ENCODE data around the gene ALK.
A peak's percentile ranks its signal among the peaks of the same experiment; 100 is the strongest.

ALK gene

DNA sequence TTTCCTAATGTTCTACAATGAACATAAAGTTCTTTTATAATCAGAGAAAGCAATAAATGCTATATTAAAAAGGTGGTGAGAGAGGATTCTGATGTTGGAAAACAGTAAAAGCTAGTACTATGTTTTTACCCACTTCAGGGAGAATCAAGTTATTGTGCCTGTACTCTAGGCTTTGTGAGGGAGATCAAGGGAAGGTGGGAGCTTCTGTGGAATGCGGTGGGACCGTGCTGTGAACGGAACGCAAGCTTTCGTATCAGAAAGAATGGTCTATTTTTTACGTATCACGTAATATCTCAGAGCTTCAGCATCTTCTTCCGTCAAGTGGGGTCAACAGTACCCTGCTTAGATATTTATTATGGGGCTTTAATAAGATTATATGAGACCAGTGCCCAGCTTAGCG lies 613.0 kb downstream of the ALK start:
- Histone ChIP-seq H3K27me3 (ENCODE audit: control insufficient read depth, insufficient read depth, low read length) (no peaks in the 10 kb centered on the region), H3K27ac (ENCODE audit: low read depth, low read length) (no peak overlapping the region), H3K4me1 (ENCODE audit: control insufficient read depth, insufficient read depth, low read length) (peaks cover 3% of the 10 kb centered on the region; the same call in 1 of the 2 replicates), H3K9ac (ENCODE audit: low read depth, low read length) (no peak overlapping the region), H3K4me3 (ENCODE audit: low read depth, low read length) (no peak overlapping the region), H3K9me3 (ENCODE audit: control insufficient read depth, insufficient read depth, low read length) (no peaks in the 10 kb centered on the region), H3K36me3 (ENCODE audit: control insufficient read depth, insufficient read depth, low read length) (no peaks in the 10 kb centered on the region)

DNA sequence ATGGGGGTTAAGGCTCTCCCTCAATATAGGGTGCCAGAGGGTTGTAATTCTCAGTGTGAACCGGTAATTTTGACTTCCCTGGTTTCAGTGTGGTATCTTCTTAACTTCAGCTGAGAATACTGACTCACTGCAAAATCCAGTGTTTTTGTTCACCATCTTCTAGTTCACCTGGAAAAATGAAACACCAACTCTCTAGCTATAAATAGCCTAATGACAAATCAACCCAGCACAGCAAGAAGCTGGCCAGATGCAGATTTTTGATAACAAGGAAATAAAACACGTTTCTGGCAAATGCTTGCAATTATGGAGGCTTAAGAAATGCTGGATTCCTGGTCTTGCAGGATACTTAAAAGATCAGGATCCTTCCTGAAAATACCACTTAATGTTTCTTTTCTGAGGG lies 613.9 kb downstream of the ALK start:
- Histone ChIP-seq H3K27ac (ENCODE audit: low read depth, low read length) (no peak overlapping the region), H3K27me3 (ENCODE audit: control insufficient read depth, insufficient read depth, low read length) (no peaks in the 10 kb centered on the region)

DNA sequence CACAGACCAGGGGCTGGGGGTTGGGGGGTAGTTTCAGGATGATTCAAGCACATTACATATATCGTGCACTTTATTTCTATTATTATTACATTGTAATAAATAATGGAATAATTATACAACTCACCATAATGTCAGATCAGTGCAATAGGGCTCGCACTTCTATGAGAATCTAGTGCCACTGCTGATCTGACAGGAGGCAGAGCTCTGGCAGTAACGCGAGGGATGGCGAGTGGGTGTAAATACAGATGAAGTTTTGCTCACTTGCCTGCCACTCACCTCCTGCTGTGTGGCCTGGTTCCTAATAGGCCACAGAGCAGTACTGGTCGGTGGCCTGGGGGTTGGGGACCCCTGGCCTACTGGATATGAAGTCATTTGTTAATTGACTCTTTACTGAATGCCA lies 615.6 kb downstream of the ALK start:
- Histone ChIP-seq H3K9ac (ENCODE audit: low read depth, low read length) (no peak overlapping the region), H3K36me3 (ENCODE audit: control insufficient read depth, insufficient read depth, low read length) (no peaks in the 10 kb centered on the region), H3K4me1 (ENCODE audit: control insufficient read depth, insufficient read depth, low read length) (peaks cover 3% of the 10 kb centered on the region; the same call in 1 of the 2 replicates), H3K4me3 (ENCODE audit: low read depth, low read length) (no peak overlapping the region), H3K27ac (ENCODE audit: low read depth, low read length) (no peak overlapping the region), H3K9me3 (ENCODE audit: control insufficient read depth, insufficient read depth, low read length) (no peaks in the 10 kb centered on the region), H3K27me3 (ENCODE audit: control insufficient read depth, insufficient read depth, low read length) (no peaks in the 10 kb centered on the region)

More for the DNA sequence above, 613.9 kb downstream of the ALK start:
- Histone ChIP-seq H3K4me1 (ENCODE audit: control insufficient read depth, insufficient read depth, low read length) (peaks cover 3% of the 10 kb centered on the region; the same call in 1 of the 2 replicates), H3K36me3 (ENCODE audit: control insufficient read depth, insufficient read depth, low read length) (no peaks in the 10 kb centered on the region), H3K9ac (ENCODE audit: low read depth, low read length) (no peak overlapping the region), H3K4me3 (ENCODE audit: low read depth, low read length) (no peak overlapping the region), H3K9me3 (ENCODE audit: control insufficient read depth, insufficient read depth, low read length) (no peaks in the 10 kb centered on the region)

DNA sequence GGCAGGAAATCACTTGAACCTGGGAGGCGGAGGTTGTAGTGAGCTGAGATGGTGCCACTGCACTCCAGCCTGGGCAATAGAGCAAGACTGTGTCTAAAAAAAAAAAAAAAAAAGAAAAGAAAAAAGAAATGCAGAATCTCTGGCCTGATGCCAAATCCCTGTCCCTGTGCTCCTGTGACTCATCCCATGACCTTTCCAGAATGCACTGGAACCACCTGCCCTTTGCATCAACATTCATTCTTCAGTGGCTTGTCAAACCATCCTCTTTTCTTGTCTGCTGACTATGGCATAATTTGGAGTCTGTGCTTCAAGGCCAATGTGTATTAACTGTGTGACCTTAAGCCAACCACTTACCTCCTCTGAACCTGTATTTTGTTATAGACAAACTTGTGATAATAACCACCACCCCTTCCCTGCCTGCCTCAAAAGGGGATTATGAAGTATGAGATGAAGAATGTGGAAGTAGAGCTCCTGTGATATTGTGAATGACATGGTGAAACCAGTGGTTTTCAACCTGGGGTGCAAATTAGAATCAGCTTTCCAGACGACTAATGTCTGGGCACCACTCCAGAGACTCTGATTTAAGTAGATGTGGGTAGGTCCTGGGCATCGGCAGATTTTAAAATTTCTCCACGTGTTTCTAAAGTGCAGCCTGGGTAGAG lies 616.9 kb downstream of the ALK start:
- H3K9ac ChIP-seq (ENCODE audit: low read depth, low read length): no peak overlapping the region
- H3K9me3 ChIP-seq (ENCODE audit: control insufficient read depth, insufficient read depth, low read length): no peaks in the 10 kb centered on the region
- no peaks in the 10 kb centered on the region for H3K27me3 ChIP-seq (ENCODE audit: control insufficient read depth, insufficient read depth, low read length)
- no peaks in the 10 kb centered on the region for H3K36me3 ChIP-seq (ENCODE audit: control insufficient read depth, insufficient read depth, low read length)
- H3K27ac ChIP-seq (ENCODE audit: low read depth, low read length): no peak overlapping the region
- H3K4me1 ChIP-seq (ENCODE audit: control insufficient read depth, insufficient read depth, low read length): peaks cover 3% of the 10 kb centered on the region; the same call in 1 of the 2 replicates
- H3K4me3 ChIP-seq (ENCODE audit: low read depth, low read length): no peak overlapping the region

DNA sequence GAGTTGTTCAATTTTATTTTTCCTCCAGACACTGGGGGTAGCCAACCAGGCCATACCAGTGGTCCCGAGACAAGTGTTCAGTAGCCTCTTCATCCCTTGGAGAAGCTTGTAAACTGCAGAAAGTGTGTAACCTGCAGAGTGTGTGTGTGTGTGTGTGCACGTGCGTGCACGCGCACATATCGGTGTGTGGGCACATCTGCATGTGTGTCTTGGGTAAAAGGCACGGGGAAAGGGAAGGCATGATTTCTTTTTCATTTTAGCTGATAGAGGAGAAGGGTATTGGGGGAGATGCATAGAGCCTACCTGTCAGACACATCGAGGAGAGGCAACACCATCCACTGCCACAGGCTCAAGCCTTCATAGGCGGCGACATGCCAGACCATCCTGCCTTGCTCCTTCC lies 624.8 kb downstream of the ALK start:
- Histone ChIP-seq H3K9ac (ENCODE audit: low read depth, low read length) (no peak overlapping the region), H3K9me3 (ENCODE audit: control insufficient read depth, insufficient read depth, low read length) (no peaks in the 10 kb centered on the region), H3K27ac (ENCODE audit: low read depth, low read length) (no peak overlapping the region), H3K4me3 (ENCODE audit: low read depth, low read length) (no peak overlapping the region), H3K27me3 (ENCODE audit: control insufficient read depth, insufficient read depth, low read length) (no peaks in the 10 kb centered on the region), H3K4me1 (ENCODE audit: control insufficient read depth, insufficient read depth, low read length) (no peaks in the 10 kb centered on the region), H3K36me3 (ENCODE audit: control insufficient read depth, insufficient read depth, low read length) (no peaks in the 10 kb centered on the region)

DNA sequence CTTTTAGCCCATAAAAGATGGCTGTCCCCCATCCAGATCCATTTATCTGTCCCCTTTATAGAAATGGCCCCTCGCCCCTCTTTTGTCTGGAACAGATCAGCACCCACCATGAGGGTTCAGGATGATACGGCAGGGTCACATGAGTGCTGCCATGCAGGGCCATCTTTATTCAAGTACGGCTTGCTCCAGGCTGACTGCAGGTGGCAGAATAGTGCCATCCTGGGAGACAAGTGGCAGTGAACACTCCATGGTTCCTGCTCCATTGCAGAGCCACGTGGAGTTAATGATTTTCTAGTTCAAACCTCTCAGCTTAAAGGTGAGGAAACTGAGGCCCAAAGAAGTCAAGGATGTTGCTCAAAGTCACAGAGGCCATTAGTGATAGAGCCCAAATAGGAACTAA lies 625.5 kb downstream of the ALK start:
- H3K27ac ChIP-seq (ENCODE audit: low read depth, low read length): no peak overlapping the region
- H3K36me3 ChIP-seq (ENCODE audit: control insufficient read depth, insufficient read depth, low read length): no peaks in the 10 kb centered on the region
- H3K9me3 ChIP-seq (ENCODE audit: control insufficient read depth, insufficient read depth, low read length): no peaks in the 10 kb centered on the region
- H3K27me3 ChIP-seq (ENCODE audit: control insufficient read depth, insufficient read depth, low read length): no peaks in the 10 kb centered on the region
- H3K4me1 ChIP-seq (ENCODE audit: control insufficient read depth, insufficient read depth, low read length): no peaks in the 10 kb centered on the region
- no peak overlapping the region for H3K4me3 ChIP-seq (ENCODE audit: low read depth, low read length)
- H3K9ac ChIP-seq (ENCODE audit: low read depth, low read length): no peak overlapping the region

DNA sequence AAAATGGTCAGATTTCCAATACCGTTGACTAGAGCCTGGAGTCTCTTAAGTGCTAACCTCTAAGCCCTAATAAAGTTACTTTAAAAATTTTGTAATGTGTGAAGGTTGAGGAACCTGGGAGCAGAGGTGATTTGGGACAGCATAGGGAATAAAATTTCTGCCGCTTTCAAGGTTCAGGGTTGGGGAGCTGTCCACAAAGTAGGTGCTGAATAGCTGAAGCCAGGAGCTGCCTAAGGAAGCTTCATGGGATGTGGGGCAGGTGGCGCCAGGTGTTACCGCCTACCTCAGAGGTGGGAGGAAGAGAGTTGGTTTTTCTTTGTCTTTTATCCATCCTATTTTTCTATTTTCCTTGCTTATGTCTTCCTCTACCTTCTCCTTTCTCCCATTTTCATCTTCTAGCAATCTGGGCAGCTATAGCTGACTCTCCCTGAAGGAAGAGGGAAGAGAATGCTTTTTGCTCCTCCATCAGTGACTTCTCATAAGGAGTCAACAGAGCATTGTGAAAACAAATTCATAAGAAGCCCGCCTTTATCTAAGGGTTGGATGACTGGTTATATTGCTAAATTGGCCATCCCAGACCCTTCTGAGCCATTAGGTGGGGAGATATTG lies 627.5 kb downstream of the ALK start:
- Histone ChIP-seq H3K36me3 (ENCODE audit: control insufficient read depth, insufficient read depth, low read length) (no peaks in the 10 kb centered on the region), H3K4me1 (ENCODE audit: control insufficient read depth, insufficient read depth, low read length) (peaks cover 12% of the 10 kb centered on the region), H3K4me3 (ENCODE audit: low read depth, low read length) (no peak overlapping the region), H3K9me3 (ENCODE audit: control insufficient read depth, insufficient read depth, low read length) (no peaks in the 10 kb centered on the region), H3K27me3 (ENCODE audit: control insufficient read depth, insufficient read depth, low read length) (no peaks in the 10 kb centered on the region), H3K9ac (ENCODE audit: low read depth, low read length) (no peak overlapping the region), H3K27ac (ENCODE audit: low read depth, low read length) (no peak overlapping the region)

DNA sequence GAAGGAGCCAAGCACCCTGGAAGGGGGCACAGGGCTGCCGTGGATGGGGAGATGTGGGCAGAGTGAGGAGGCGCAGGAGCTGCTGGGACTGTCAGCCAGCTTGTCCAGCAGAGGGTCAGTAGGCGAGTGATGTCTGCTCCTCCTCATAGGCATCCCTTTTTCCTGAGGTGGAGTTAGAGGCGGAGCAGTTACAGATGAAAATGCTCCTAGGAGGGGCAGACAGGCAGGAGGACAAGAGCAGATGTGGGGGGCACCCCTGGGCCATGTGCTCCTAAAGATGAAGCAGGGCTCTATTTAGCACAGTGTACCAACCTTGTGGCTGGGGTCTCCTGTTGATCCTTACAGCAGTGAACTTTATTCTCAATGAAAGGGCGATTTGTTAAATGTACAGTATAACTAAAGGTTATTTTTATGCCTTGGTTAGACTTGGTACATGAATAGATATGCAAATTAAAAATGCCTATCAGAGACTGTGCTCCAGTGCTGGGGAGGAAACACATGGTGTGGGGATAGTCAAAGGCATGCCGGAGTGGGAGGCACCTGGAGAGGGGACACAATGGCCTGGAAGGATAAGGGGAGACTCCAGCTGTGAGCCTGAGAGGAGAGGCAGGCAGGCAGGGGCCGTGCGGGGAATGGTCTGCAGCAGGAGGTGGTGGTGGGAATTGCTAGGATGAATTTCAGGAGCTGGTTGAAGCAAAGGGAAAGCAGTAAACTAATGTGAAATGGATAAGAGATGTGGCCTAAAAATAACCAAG lies 630.9 kb downstream of the ALK start:
- Histone ChIP-seq H3K9ac (ENCODE audit: low read depth, low read length) (no peak overlapping the region), H3K36me3 (ENCODE audit: control insufficient read depth, insufficient read depth, low read length) (no peaks in the 10 kb centered on the region), H3K4me3 (ENCODE audit: low read depth, low read length) (no peak overlapping the region), H3K4me1 (ENCODE audit: control insufficient read depth, insufficient read depth, low read length) (peaks cover 12% of the 10 kb centered on the region), H3K9me3 (ENCODE audit: control insufficient read depth, insufficient read depth, low read length) (no peaks in the 10 kb centered on the region), H3K27me3 (ENCODE audit: control insufficient read depth, insufficient read depth, low read length) (no peaks in the 10 kb centered on the region), H3K27ac (ENCODE audit: low read depth, low read length) (peak overlapping the region; percentile 73)

DNA sequence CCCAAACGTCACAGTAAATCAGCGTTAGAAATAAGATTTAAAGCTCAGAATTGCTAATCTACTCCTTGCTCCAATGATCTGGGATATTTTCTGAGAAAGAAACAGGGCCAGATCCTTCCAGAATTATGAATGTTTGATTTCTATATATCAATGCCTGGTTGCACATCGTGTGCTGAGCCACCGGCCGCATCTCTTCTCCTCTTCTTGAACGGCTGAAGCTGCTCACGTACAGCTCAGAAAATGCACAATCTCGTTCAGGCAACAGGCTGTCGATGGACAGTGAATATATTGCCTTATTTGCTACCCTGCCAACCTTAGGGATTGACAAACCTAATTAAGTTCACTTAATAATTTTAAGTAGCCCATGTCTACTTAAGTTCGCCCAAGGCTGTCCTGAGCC lies 636.7 kb downstream of the ALK start:
- Histone ChIP-seq H3K9me3 (ENCODE audit: control insufficient read depth, insufficient read depth, low read length) (no peaks in the 10 kb centered on the region; the same call in 1 of the 2 replicates), H3K36me3 (ENCODE audit: control insufficient read depth, insufficient read depth, low read length) (no peaks in the 10 kb centered on the region), H3K27ac (ENCODE audit: low read depth, low read length) (no peak overlapping the region), H3K4me1 (ENCODE audit: control insufficient read depth, insufficient read depth, low read length) (peaks cover 15% of the 10 kb centered on the region), H3K4me3 (ENCODE audit: low read depth, low read length) (no peak overlapping the region), H3K27me3 (ENCODE audit: control insufficient read depth, insufficient read depth, low read length) (no peaks in the 10 kb centered on the region), H3K9ac (ENCODE audit: low read depth, low read length) (no peak overlapping the region)

DNA sequence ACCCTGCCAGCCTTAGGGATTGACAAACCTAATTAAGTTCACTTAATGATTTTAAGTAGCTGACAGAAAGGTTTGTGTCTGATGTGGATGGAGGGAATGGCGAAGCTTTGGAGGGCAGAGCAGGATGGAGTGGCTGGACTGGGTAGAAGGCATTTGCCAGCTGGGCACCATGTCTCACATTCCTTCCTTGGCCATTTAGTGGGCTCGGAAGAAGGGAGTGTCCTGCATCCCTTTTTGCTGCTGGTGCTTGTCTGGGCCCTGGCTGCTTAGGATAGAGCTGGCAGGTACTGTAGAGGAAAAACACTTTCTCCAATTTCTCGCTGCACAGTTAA lies 639.5 kb downstream of the ALK start:
- H3K9ac ChIP-seq (ENCODE audit: low read depth, low read length): no peak overlapping the region
- no peaks in the 10 kb centered on the region for H3K36me3 ChIP-seq (ENCODE audit: control insufficient read depth, insufficient read depth, low read length)
- H3K4me3 ChIP-seq (ENCODE audit: low read depth, low read length): no peak overlapping the region
- no peaks in the 10 kb centered on the region for H3K27me3 ChIP-seq (ENCODE audit: control insufficient read depth, insufficient read depth, low read length)
- H3K27ac ChIP-seq (ENCODE audit: low read depth, low read length): no peak overlapping the region
- H3K9me3 ChIP-seq (ENCODE audit: control insufficient read depth, insufficient read depth, low read length): no peaks in the 10 kb centered on the region; the same call in 1 of the 2 replicates
- H3K4me1 ChIP-seq (ENCODE audit: control insufficient read depth, insufficient read depth, low read length): peaks cover 11% of the 10 kb centered on the region

All from HUES48 (cell line).